CD4-positive, alpha-beta memory T cell (primary cell): ENCODE measurements around the gene POLR1G. TPM values are rescaled to one million over a fixed set of nuclear protein-coding genes. Genes with fewer than 3 reads are reported as not detected.
A peak's percentile ranks its signal among the peaks of the same experiment; 100 is the strongest.

Experiments used
- CTCF ChIA-PET: fragments of 350-600 bp; sonication (Branson Sonifier 250); formaldehyde crosslinking; loops from one replicate; lab custom pipeline; 2021; ENCODE audit warnings: inconsistent platforms; ENCODE audit not compliant: partially characterized antibody; lab: Charles Lee
- POLR2A ChIA-PET: fragments of 350-600 bp; sonication (Branson Sonifier 250); formaldehyde crosslinking; loops from one replicate; lab custom pipeline; 2021; ENCODE audit not compliant: partially characterized antibody; lab: Charles Lee
- DNase-seq, 5 donors: peaks; one replicate each; pipeline versions ENCODE4 v3.0.0 to v3.0.0-alpha.2; 2020 to 2022; ENCODE audit warnings: mixed read lengths in 1 of 5
- H3K27ac ChIP-seq: one replicate; pipeline ENCODE4 v1.7.0; 2013; ENCODE audit warnings: low read depth, low read length
- H3K27me3 ChIP-seq: 2 replicates; pipeline ENCODE4 v1.7.0; 2013; ENCODE audit warnings: mild to moderate bottlenecking, low read length, moderate library complexity; ENCODE audit not compliant: insufficient read depth
- H3K36me3 ChIP-seq: 2 replicates; pipeline ENCODE4 v1.7.0; 2013; ENCODE audit warnings: mild to moderate bottlenecking, low read length, moderate library complexity; ENCODE audit not compliant: insufficient read depth
- H3K4me1 ChIP-seq: 2 replicates; pipeline ENCODE4 v1.7.0; 2013; ENCODE audit warnings: mild to moderate bottlenecking, low read length, moderate library complexity; ENCODE audit not compliant: insufficient read depth
- H3K4me3 ChIP-seq, 2 donors: one replicate each; pipeline ENCODE4 v1.7.0; 2013; ENCODE audit warnings: low read length in 2 of 2, mild to moderate bottlenecking in 1 of 2
- H3K9me3 ChIP-seq, 2 donors: one replicate each; pipeline ENCODE4 v1.7.0; 2013; ENCODE audit warnings: low read length in 2 of 2, control low read depth in 1 of 2; ENCODE audit not compliant: control insufficient read depth in 1 of 2
- H3K27ac Mint-ChIP-seq, 7 donors: one replicate each; pipeline ENCODE4 v1.8.0; 2020 to 2021; ENCODE audit warnings: mixed read lengths in 7 of 7, mild to moderate bottlenecking in 6 of 7, inconsistent platforms in 3 of 7, moderate library complexity in 3 of 7
- H3K27me3 Mint-ChIP-seq, 2 donors: one replicate each; pipeline ENCODE4 v1.8.0; 2020 to 2021; ENCODE audit warnings: mixed read lengths in 2 of 2
- H3K36me3 Mint-ChIP-seq, 2 donors: one replicate each; pipeline ENCODE4 v1.8.0; 2020 to 2021; ENCODE audit warnings: mixed read lengths in 2 of 2, inconsistent platforms in 1 of 2, mild to moderate bottlenecking in 1 of 2
- H3K4me1 Mint-ChIP-seq, 4 donors: one replicate each; pipeline ENCODE4 v1.8.0; 2020 to 2021; ENCODE audit warnings: mixed read lengths in 4 of 4, mild to moderate bottlenecking in 1 of 4
- H3K4me3 Mint-ChIP-seq, 8 donors: one replicate each; pipeline ENCODE4 v1.8.0; 2020 to 2021; ENCODE audit warnings: mixed read lengths in 8 of 8, mild to moderate bottlenecking in 7 of 8, moderate library complexity in 6 of 8, inconsistent platforms in 3 of 8
- H3K9me3 Mint-ChIP-seq, 8 donors: one replicate each; pipeline ENCODE4 v1.8.0; 2020 to 2021; ENCODE audit warnings: mixed read lengths in 8 of 8, mild to moderate bottlenecking in 5 of 8, inconsistent platforms in 3 of 8, moderate library complexity in 1 of 8
- intact Hi-C: fragments of 100-400 bp; cut with micrococcal nuclease; formaldehyde crosslinking; loops from one replicate; pipeline ENCODE4 v1.15.1; 2023
- polyA plus RNA-seq, 2 donors: library from polyadenylated mRNA; unstranded; fragments of 300-500 nt; fragmentation: Illumina TruSeq; gene quantifications; one replicate each; pipeline ENCODE4 v1.2.3, GENCODE V29; 2021
- total RNA-seq, 2 experiments: library from RNA; stranded (reverse); gene quantifications; one replicate each; pipeline ENCODE4 v1.2.3, GENCODE V29; 2021

The POLR1G gene
- total RNA-seq (1 to 10 TPM; 2.0 to 2.9 TPM), polyA plus RNA-seq (1 to 10 TPM; 1.2 to 8.4 TPM)

GRCh38 chr19:45406226-45407090 is at the start of gene POLR1G:
Gene POLR1G, plus strand, starts transcription at chr19:45406644. Its CDS starts 53 bp downstream, at chr19:45406697.
- intact Hi-C loops, result loop anchor here (1.0 to 5.0 kb wide), 4 partner anchors 178 to 1941 kb away; partner anchors contain the start of genes DHX34, MYPOP, OPA3 and TOMM40
- CTCF ChIA-PET, result interaction anchor here (1.1 to 1.3 kb wide), 2 partner anchors 72 to 236 kb away, joined by 3 read pairs; no protein-coding TSS in a partner anchor
- Histone ChIP-seq H3K4me1 (peaks cover 35% of the 10 kb centered on the region), H3K4me3 (peak within 1 kb of the TSS; percentile 91 to 94), H3K27me3 (peaks cover 16% of the 10 kb centered on the region), H3K27ac (peak within 1 kb of the TSS; percentile 65), H3K36me3 (no peaks in the 10 kb centered on the region), H3K9me3 (no peaks in the 10 kb centered on the region)
- peak; percentile 81 to 87 (median 85) for DNase-seq
- peaks cover 12 to 22% of the 10 kb centered on the region in 2 donors for H3K27me3 Mint-ChIP-seq
- H3K9me3 Mint-ChIP-seq, result peaks cover 0 to 4% (median 0%) of the 10 kb centered on the region in 8 donors
- H3K36me3 Mint-ChIP-seq, result peaks cover 0 to 9% of the 10 kb centered on the region in 2 donors
- peak within 1 kb of the TSS; percentile 69 to 99 (median 96) for H3K27ac Mint-ChIP-seq
- H3K4me3 Mint-ChIP-seq, result peak within 1 kb of the TSS; percentile 90 to 99 (median 97)
- POLR2A ChIA-PET, result interaction anchor here (1.0 to 1.5 kb wide), 6 partner anchors 17 to 236 kb away, joined by 3 to 5 read pairs (median 3); no protein-coding TSS in a partner anchor
- H3K4me1 Mint-ChIP-seq, result peaks cover 13 to 35% (median 26%) of the 10 kb centered on the region in 4 donors

- no peak overlapping the region for H3K27ac ChIP-seq
- Mint-ChIP-seq H3K27ac (no peak overlapping the region), H3K9me3 (peaks cover 0 to under 1% (median 0%) of the 10 kb centered on the region in 8 donors), H3K27me3 (no peaks in the 10 kb centered on the region), H3K36me3 (peaks cover 31 to 32% of the 10 kb centered on the region in 2 donors), H3K4me1 (peaks cover 0 to 3% (median 0%) of the 10 kb centered on the region in 4 donors), H3K4me3 (no peak overlapping the region)
- no peak for DNase-seq
- ChIA-PET CTCF (no interaction called here), POLR2A (no interaction called here)
- no peaks in the 10 kb centered on the region for H3K4me1 ChIP-seq
- no peaks in the 10 kb centered on the region for H3K27me3 ChIP-seq
- intact Hi-C loops, result no loop called here
- H3K4me3 ChIP-seq, result no peak overlapping the region
- H3K9me3 ChIP-seq, result no peaks in the 10 kb centered on the region
- H3K36me3 ChIP-seq, result peaks cover 12% of the 10 kb centered on the region
These were observed 49.5 kb upstream of the POLR1G start for GRCh38 chr19:45356760-45357444.

GRCh38 chr19:45357445-45357783 is 49.0 kb upstream of the POLR1G start:
- Mint-ChIP-seq H3K27me3 (no peaks in the 10 kb centered on the region), H3K4me1 (peaks cover 0 to 3% (median 0%) of the 10 kb centered on the region in 4 donors), H3K4me3 (no peak overlapping the region), H3K36me3 (peaks cover 32 to 35% of the 10 kb centered on the region in 2 donors), H3K27ac (no peak overlapping the region), H3K9me3 (no peaks in the 10 kb centered on the region)
- intact Hi-C loops, result no loop called here
- H3K4me3 ChIP-seq, result no peak overlapping the region
- no peak for DNase-seq
- H3K9me3 ChIP-seq, result no peaks in the 10 kb centered on the region
- peaks cover 9% of the 10 kb centered on the region for H3K36me3 ChIP-seq
- H3K27me3 ChIP-seq, result no peaks in the 10 kb centered on the region
- H3K4me1 ChIP-seq, result no peaks in the 10 kb centered on the region
- ChIA-PET CTCF (no interaction called here), POLR2A (no interaction called here)
- no peak overlapping the region for H3K27ac ChIP-seq

- intact Hi-C loops, result no loop called here
- ChIA-PET POLR2A (no interaction called here), CTCF (no interaction called here)
- no peaks in the 10 kb centered on the region for H3K4me1 ChIP-seq
- no peak for DNase-seq
- Mint-ChIP-seq H3K27me3 (no peaks in the 10 kb centered on the region), H3K4me3 (no peak overlapping the region), H3K9me3 (no peaks in the 10 kb centered on the region), H3K27ac (peak overlapping the region in 2 of 7 donors; percentile 14 to 36), H3K4me1 (peaks cover 0 to 3% (median 0%) of the 10 kb centered on the region in 4 donors), H3K36me3 (peaks cover 29 to 34% of the 10 kb centered on the region in 2 donors)
- peaks cover 3% of the 10 kb centered on the region for H3K36me3 ChIP-seq
- no peaks in the 10 kb centered on the region for H3K27me3 ChIP-seq
- no peaks in the 10 kb centered on the region for H3K9me3 ChIP-seq
- no peak overlapping the region for H3K27ac ChIP-seq
- H3K4me3 ChIP-seq, result no peak overlapping the region
These were observed 48.1 kb upstream of the POLR1G start for GRCh38 chr19:45358213-45358792.

- H3K4me1 ChIP-seq, result no peaks in the 10 kb centered on the region
- no peak overlapping the region for H3K27ac Mint-ChIP-seq
- no peaks in the 10 kb centered on the region for H3K36me3 ChIP-seq
- ChIA-PET POLR2A (no interaction called here), CTCF (no interaction called here)
- H3K9me3 Mint-ChIP-seq, result peaks cover 0 to 2% (median 0%) of the 10 kb centered on the region in 8 donors
- H3K4me3 Mint-ChIP-seq, result no peak overlapping the region
- no peaks in the 10 kb centered on the region for H3K27me3 Mint-ChIP-seq
- no peak overlapping the region for H3K4me3 ChIP-seq
- H3K36me3 Mint-ChIP-seq, result peaks cover 21% of the 10 kb centered on the region in 2 donors
- DNase-seq, result no peak
- intact Hi-C loops, result no loop called here
- H3K27ac ChIP-seq, result no peak overlapping the region
- no peaks in the 10 kb centered on the region for H3K4me1 Mint-ChIP-seq
- H3K27me3 ChIP-seq, result no peaks in the 10 kb centered on the region
- no peaks in the 10 kb centered on the region for H3K9me3 ChIP-seq
These were observed 44.8 kb upstream of the POLR1G start for GRCh38 chr19:45361608-45362007.

GRCh38 chr19:45362291-45362690 is 44.2 kb upstream of the POLR1G start:
- Histone ChIP-seq H3K4me1 (no peaks in the 10 kb centered on the region), H3K27me3 (no peaks in the 10 kb centered on the region), H3K36me3 (no peaks in the 10 kb centered on the region), H3K27ac (no peak overlapping the region), H3K4me3 (no peak overlapping the region), H3K9me3 (no peaks in the 10 kb centered on the region)
- peaks cover 17 to 21% of the 10 kb centered on the region in 2 donors for H3K36me3 Mint-ChIP-seq
- POLR2A ChIA-PET, result no interaction called here
- peaks cover 0 to 2% (median 0%) of the 10 kb centered on the region in 8 donors for H3K9me3 Mint-ChIP-seq
- CTCF ChIA-PET, result no interaction called here
- intact Hi-C loops, result no loop called here
- no peak overlapping the region for H3K27ac Mint-ChIP-seq
- no peaks in the 10 kb centered on the region for H3K27me3 Mint-ChIP-seq
- H3K4me1 Mint-ChIP-seq, result no peaks in the 10 kb centered on the region
- H3K4me3 Mint-ChIP-seq, result no peak overlapping the region
- DNase-seq, result no peak
